CD14-positive monocyte (primary cell): Measurements from ENCODE around the gene NR3C1. TPM values are rescaled to one million over a fixed set of nuclear protein-coding genes. Genes with fewer than 3 reads are reported as not detected.
A peak's percentile ranks its signal among the peaks of the same experiment; 100 is the strongest.

ENCODE experiments used
- DNase-seq, 3 donors: peaks; one replicate each; pipeline ENCODE4 v3.0.0-alpha.2; 2011 to 2022
- H2AFZ ChIP-seq: 2 replicates; pipeline ENCODE4 v1.6.0; 2012; ENCODE audit warnings: mild to moderate bottlenecking, low read depth, low read length, inconsistent platforms; ENCODE audit not compliant: insufficient read depth, poor library complexity, severe bottlenecking
- H3K27ac ChIP-seq, 2 donors: 1 replicate in 1 of 2; 2 replicates in 1 of 2; pipeline ENCODE4 v1.5.1; 2012 to 2013; ENCODE audit warnings: low read length in 2 of 2, control low read depth in 1 of 2, inconsistent platforms in 1 of 2, low read depth in 1 of 2, mild to moderate bottlenecking in 1 of 2
- H3K27me3 ChIP-seq, 2 donors: one replicate each; pipeline versions ENCODE4 v1.6.0 to v1.6.1; 2011 to 2013; ENCODE audit warnings: low read length in 2 of 2; ENCODE audit not compliant: control insufficient read depth in 2 of 2, insufficient read depth in 2 of 2
- H3K36me3 ChIP-seq, 2 donors: replicated peaks in 1 of 2; 1 replicate in 1 of 2; 2 replicates in 1 of 2; pipeline versions ENCODE4 v1.5.1 to v1.6.1; 2012 to 2013; ENCODE audit warnings: low read length in 2 of 2, control low read depth in 1 of 2, inconsistent platforms in 1 of 2, mild to moderate bottlenecking in 1 of 2; ENCODE audit not compliant: insufficient read depth in 2 of 2, control insufficient read depth in 1 of 2
- H3K4me1 ChIP-seq, 2 donors: 1 replicate in 1 of 2; 2 replicates in 1 of 2; pipeline versions ENCODE4 v1.5.1 to v1.6.1; 2012 to 2013; ENCODE audit warnings: low read length in 2 of 2, control low read depth in 1 of 2, inconsistent platforms in 1 of 2, mild to moderate bottlenecking in 1 of 2, moderate library complexity in 1 of 2; ENCODE audit not compliant: insufficient read depth in 2 of 2, control insufficient read depth in 1 of 2
- H3K4me2 ChIP-seq: replicated peaks from 2 replicates; pipeline ENCODE3; 2012; ENCODE audit warnings: low read length, moderate library complexity, mild to moderate bottlenecking; ENCODE audit not compliant: poor library complexity, severe bottlenecking; ENCODE audit errors: extremely low read depth
- H3K4me3 ChIP-seq, 3 experiments: fragments of 200-600 bp in 1 of 3; sonication (generic) in 1 of 3; replicated peaks in 1 of 3; 1 replicate in 2 of 3; 2 replicates in 1 of 3; pipeline ENCODE4 v1.5.1; 2011 to 2013; ENCODE audit warnings: low read length in 3 of 3, mild to moderate bottlenecking in 3 of 3, control low read depth in 2 of 3, low read depth in 2 of 3, inconsistent platforms in 1 of 3, moderate library complexity in 1 of 3
- H3K79me2 ChIP-seq: 2 replicates; pipeline ENCODE4 v1.6.0; 2012; ENCODE audit warnings: mild to moderate bottlenecking, control low read depth, inconsistent platforms, low read length, moderate library complexity; ENCODE audit not compliant: insufficient read depth
- H3K9ac ChIP-seq: 2 replicates; pipeline ENCODE4 v1.6.0; 2017; ENCODE audit warnings: low read length, mild to moderate bottlenecking; ENCODE audit not compliant: insufficient read depth, poor library complexity, severe bottlenecking
- H3K9me3 ChIP-seq, 2 donors: replicated peaks in 1 of 2; 1 replicate in 1 of 2; 2 replicates in 1 of 2; pipeline versions ENCODE4 v1.5.1 to v1.6.1; 2012 to 2013; ENCODE audit warnings: low read length in 2 of 2, control low read depth in 1 of 2; ENCODE audit not compliant: control insufficient read depth in 1 of 2, insufficient read depth in 1 of 2
- H4K20me1 ChIP-seq: 2 replicates; pipeline ENCODE4 v1.6.0; 2012; ENCODE audit warnings: mild to moderate bottlenecking, low read length, control low read depth, moderate library complexity; ENCODE audit not compliant: insufficient read depth
- H3K27ac Mint-ChIP-seq, 7 donors: one replicate each; pipeline ENCODE4 v1.8.0; 2020; ENCODE audit warnings: mild to moderate bottlenecking in 7 of 7, mixed read lengths in 7 of 7, moderate library complexity in 6 of 7, inconsistent platforms in 2 of 7
- H3K27me3 Mint-ChIP-seq, 3 donors: one replicate each; pipeline ENCODE4 v1.8.0; 2021 to 2022; ENCODE audit warnings: low read depth in 3 of 3, mild to moderate bottlenecking in 3 of 3, mixed read lengths in 3 of 3, moderate library complexity in 3 of 3, inconsistent platforms in 1 of 3
- H3K36me3 Mint-ChIP-seq, 2 donors: one replicate each; pipeline ENCODE4 v1.8.0; 2020; ENCODE audit warnings: mixed read lengths in 2 of 2, inconsistent platforms in 1 of 2, mild to moderate bottlenecking in 1 of 2
- H3K4me1 Mint-ChIP-seq: one replicate; pipeline ENCODE4 v1.8.0; 2020; ENCODE audit warnings: mild to moderate bottlenecking, mixed read lengths
- H3K4me3 Mint-ChIP-seq, 2 donors: one replicate each; pipeline ENCODE4 v1.8.0; 2020; ENCODE audit warnings: mild to moderate bottlenecking in 2 of 2, mixed read lengths in 2 of 2, moderate library complexity in 1 of 2
- H3K9me3 Mint-ChIP-seq, 7 donors: one replicate each; pipeline ENCODE4 v1.8.0; 2020 to 2022; ENCODE audit warnings: mixed read lengths in 7 of 7, mild to moderate bottlenecking in 6 of 7, moderate library complexity in 6 of 7, inconsistent platforms in 2 of 7
- CTCF ChIP-seq: fragments of 200-600 bp; IDR thresholded peaks from one replicate; pipeline ENCODE4 v1.8.0; 2022; ENCODE audit warnings: antibody characterized with exemption, mild to moderate bottlenecking
- WGBS: methylation state at CpG from one replicate; pipeline ENCODE4 v1.1.5; 2013; ENCODE audit warnings: missing lambda C conversion rate; ENCODE audit not compliant: insufficient coverage; 5-methylcytosine and 5-hydroxymethylcytosine counted together
- intact Hi-C, 2 donors: fragments of 100-400 bp; cut with micrococcal nuclease; formaldehyde crosslinking; loops; one replicate each; pipeline versions ENCODE4 v1.15.0 to v1.15.1; 2023
- polyA plus RNA-seq, 3 donors: library from polyadenylated mRNA; depleted of rRNA in 1 of 3; unstranded in 2 of 3; stranded (reverse) in 1 of 3; fragments of 300-500 nt in 2 of 3; fragments of >200 nt in 1 of 3; fragmentation: Illumina TruSeq in 2 of 3; gene quantifications; 1 replicate in 2 of 3; 2 replicates in 1 of 3; pipeline ENCODE4 v1.2.3, GENCODE V29; 2012 to 2021

The NR3C1 gene
- polyA plus RNA-seq, 3 donors, result 25.4 to 82.8 (median 75.1) TPM

DNA sequence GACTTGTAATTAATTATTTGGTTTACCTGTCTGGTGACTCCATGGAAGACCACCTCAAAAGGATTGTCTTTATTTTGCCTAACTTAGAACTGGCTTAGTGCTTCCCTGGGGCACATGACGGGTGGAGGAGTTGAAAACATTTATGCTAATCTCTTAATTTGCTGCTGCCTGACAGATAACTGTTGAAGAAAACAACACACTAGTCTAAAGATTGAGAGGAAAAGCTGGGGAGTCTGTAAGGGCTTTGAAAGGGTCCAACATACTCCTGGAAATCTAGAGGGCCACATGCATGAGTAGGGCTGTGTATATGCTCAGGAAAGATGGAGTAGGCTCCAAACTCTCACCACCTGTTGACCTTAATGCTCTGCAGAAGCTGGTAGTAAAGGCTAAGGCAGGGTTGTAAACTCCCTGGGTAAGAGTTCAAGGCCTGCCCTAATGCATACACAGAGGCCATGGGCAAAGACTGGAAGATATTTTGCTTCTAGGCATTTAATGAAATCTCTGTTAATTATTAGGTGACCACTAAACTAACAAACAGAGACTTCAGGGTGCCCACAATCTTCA is 40.7 kb downstream of the NR3C1 start:
- no peak for TF ChIP-seq CTCF
- Histone ChIP-seq H3K9ac (no peak overlapping the region), H3K79me2 (peaks cover 99% of the 10 kb centered on the region), H2AFZ (no peak overlapping the region), H3K9me3 (no peaks in the 10 kb centered on the region), H3K27ac (no peak overlapping the region), H3K4me2 (no peak overlapping the region), H3K36me3 (peaks cover under 1 to 11% of the 10 kb centered on the region in 2 donors), H3K27me3 (no peaks in the 10 kb centered on the region), H4K20me1 (peaks cover 100% of the 10 kb centered on the region), H3K4me1 (peaks cover 3 to 12% of the 10 kb centered on the region in 2 donors), H3K4me3 (no peak overlapping the region)
- Mint-ChIP-seq H3K27ac (peak overlapping the region in 2 of 7 donors; percentile 27 to 76), H3K9me3 (peaks cover 0 to 5% (median 0%) of the 10 kb centered on the region in 7 donors), H3K27me3 (peaks cover 0 to 1% (median 0%) of the 10 kb centered on the region in 3 donors), H3K4me3 (no peak overlapping the region), H3K4me1 (peaks cover 56% of the 10 kb centered on the region), H3K36me3 (peaks cover 11 to 18% of the 10 kb centered on the region in 2 donors)
- no CpG with 5 or more reads among the region's 1 CpG for WGBS
- DNase-seq, result no peak
- intact Hi-C loops, result no loop called here

GRCh38 chr5:143361438-143361837 is 42.0 kb downstream of the NR3C1 start:
- H3K4me1 Mint-ChIP-seq, result peaks cover 62% of the 10 kb centered on the region
- Histone ChIP-seq H3K9me3 (no peaks in the 10 kb centered on the region), H3K27me3 (no peaks in the 10 kb centered on the region), H3K9ac (no peak overlapping the region), H3K36me3 (peaks cover 0 to 11% of the 10 kb centered on the region in 2 donors), H3K79me2 (peaks cover 99% of the 10 kb centered on the region), H3K4me1 (peaks cover 10 to 25% of the 10 kb centered on the region in 2 donors), H2AFZ (no peak overlapping the region), H3K4me2 (no peak overlapping the region), H4K20me1 (peaks cover 100% of the 10 kb centered on the region), H3K27ac (no peak overlapping the region), H3K4me3 (no peak overlapping the region)
- no peak overlapping the region for H3K4me3 Mint-ChIP-seq
- intact Hi-C loops, result no loop called here
- peaks cover 0 to 1% (median 0%) of the 10 kb centered on the region in 3 donors for H3K27me3 Mint-ChIP-seq
- peak overlapping the region in 1 of 7 donors; percentile 43 for H3K27ac Mint-ChIP-seq
- DNase-seq, result no peak
- peaks cover 11 to 16% of the 10 kb centered on the region in 2 donors for H3K36me3 Mint-ChIP-seq
- H3K9me3 Mint-ChIP-seq, result peaks cover 0 to 5% (median 0%) of the 10 kb centered on the region in 7 donors
- TF ChIP-seq CTCF, result no peak
- WGBS, result 100% methylated on average over 1 of the region's 3 CpGs
